ENCODE data around the gene LRRC8B.

Gene LRRC8B

DNA sequence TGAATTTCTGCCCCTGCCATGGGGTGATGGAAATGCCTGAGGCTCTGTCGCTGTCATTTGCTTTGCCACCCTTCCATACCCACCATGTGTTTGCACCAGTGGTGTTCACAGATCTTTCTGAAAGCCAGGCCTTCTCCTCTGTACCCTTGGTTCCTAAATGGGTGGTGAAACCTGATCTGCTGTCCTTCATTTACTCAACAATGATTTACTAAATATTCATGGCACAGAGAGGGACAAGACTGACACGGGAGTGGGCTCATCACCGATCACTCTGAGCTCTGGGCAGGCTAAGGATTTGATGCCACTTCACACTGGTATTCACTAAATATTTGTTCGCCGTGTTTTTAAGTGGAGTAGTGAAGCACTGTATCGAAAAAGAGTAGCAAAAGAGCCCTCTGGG, 40.9 kb downstream of the LRRC8B start:
- Histone ChIP-seq H3K36me3 (replicated peaks) (no peaks in the 10 kb centered on the region), H3K27ac (no peak overlapping the region), H3K27me3 (replicated peaks) (no peaks in the 10 kb centered on the region), H3K4me3 (ENCODE audit: low read depth, low read length) (no peak overlapping the region)
- in situ Hi-C loops (cut with HindIII; ENCODE audit: low pct_ligation_motif_present, low sequenced_read_pairs), result no loop called here
- no peak for TF ChIP-seq CTCF (IDR thresholded peaks at IDR 0.05; ENCODE audit: low read depth, low read length, missing control alignments)
- no peak for DNase-seq

DNA sequence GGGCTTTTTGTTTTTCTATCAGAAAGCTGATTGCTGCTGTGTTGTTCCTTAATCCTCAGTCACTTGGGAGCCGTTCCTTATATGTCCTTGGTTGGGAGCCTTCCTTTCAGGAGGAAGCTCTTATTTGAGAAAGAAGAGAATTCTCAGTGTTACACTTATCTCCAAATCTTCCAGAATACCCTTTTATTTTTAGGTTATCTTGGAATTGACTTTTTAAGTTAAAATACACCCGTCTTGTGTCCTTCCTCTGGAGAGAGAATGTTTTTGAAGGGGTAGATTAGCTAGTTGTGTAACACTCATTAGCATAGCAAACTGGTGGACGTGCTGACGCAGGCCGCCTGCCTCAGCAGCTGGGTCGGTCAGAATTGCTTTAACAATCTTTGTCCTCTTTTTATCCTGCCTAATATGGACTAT, 42.1 kb downstream of the LRRC8B start:
- no peaks in the 10 kb centered on the region for H3K36me3 ChIP-seq (replicated peaks)
- DNase-seq, result no peak
- H3K4me3 ChIP-seq (ENCODE audit: low read depth, low read length), result no peak overlapping the region
- H3K27ac ChIP-seq, result no peak overlapping the region
- in situ Hi-C loops (cut with HindIII; ENCODE audit: low pct_ligation_motif_present, low sequenced_read_pairs), result no loop called here
- TF ChIP-seq CTCF (IDR thresholded peaks at IDR 0.05; ENCODE audit: low read depth, low read length, missing control alignments), result no peak
- H3K27me3 ChIP-seq (replicated peaks), result no peaks in the 10 kb centered on the region

- H3K27me3 ChIP-seq (replicated peaks), result no peaks in the 10 kb centered on the region
- in situ Hi-C loops (cut with HindIII; ENCODE audit: low pct_ligation_motif_present, low sequenced_read_pairs), result no loop called here
- no peak overlapping the region for H3K4me3 ChIP-seq (ENCODE audit: low read depth, low read length)
Observed at GRCh38 chr1:89567797-89568196, 43.2 kb downstream of the LRRC8B start.

GRCh38 chr1:89573410-89573809, 48.8 kb downstream of the LRRC8B start:
- Histone ChIP-seq H3K4me3 (ENCODE audit: low read depth, low read length) (no peak overlapping the region), H3K27ac (no peak overlapping the region), H3K27me3 (replicated peaks) (no peaks in the 10 kb centered on the region), H3K36me3 (replicated peaks) (no peaks in the 10 kb centered on the region)
- no peak for DNase-seq
- TF ChIP-seq CTCF (IDR thresholded peaks at IDR 0.05; ENCODE audit: low read depth, low read length, missing control alignments), result no peak
- in situ Hi-C loops (cut with HindIII; ENCODE audit: low pct_ligation_motif_present, low sequenced_read_pairs), result no loop called here

More at GRCh38 chr1:89567797-89568196, 43.2 kb downstream of the LRRC8B start:
- no peak overlapping the region for H3K27ac ChIP-seq
- no peak for DNase-seq
- no peak for TF ChIP-seq CTCF (IDR thresholded peaks at IDR 0.05; ENCODE audit: low read depth, low read length, missing control alignments)
- no peaks in the 10 kb centered on the region for H3K36me3 ChIP-seq (replicated peaks)

GRCh38 chr1:89574621-89575020, 50.0 kb downstream of the LRRC8B start:
- Histone ChIP-seq H3K36me3 (replicated peaks) (no peaks in the 10 kb centered on the region), H3K4me3 (ENCODE audit: low read depth, low read length) (no peak overlapping the region), H3K27me3 (replicated peaks) (no peaks in the 10 kb centered on the region), H3K27ac (no peak overlapping the region)
- in situ Hi-C loops (cut with HindIII; ENCODE audit: low pct_ligation_motif_present, low sequenced_read_pairs), result no loop called here
- no peak for DNase-seq
- TF ChIP-seq CTCF (IDR thresholded peaks at IDR 0.05; ENCODE audit: low read depth, low read length, missing control alignments), result no peak

GRCh38 chr1:89575207-89575606, 50.6 kb downstream of the LRRC8B start:
- no peak for TF ChIP-seq CTCF (IDR thresholded peaks at IDR 0.05; ENCODE audit: low read depth, low read length, missing control alignments)
- no peak overlapping the region for H3K27ac ChIP-seq
- no peak for DNase-seq
- H3K36me3 ChIP-seq (replicated peaks), result no peaks in the 10 kb centered on the region
- in situ Hi-C loops (cut with HindIII; ENCODE audit: low pct_ligation_motif_present, low sequenced_read_pairs), result no loop called here
- no peak overlapping the region for H3K4me3 ChIP-seq (ENCODE audit: low read depth, low read length)
- no peaks in the 10 kb centered on the region for H3K27me3 ChIP-seq (replicated peaks)
